ENCODE results near the gene AXDND1.

Gene AXDND1

DNA sequence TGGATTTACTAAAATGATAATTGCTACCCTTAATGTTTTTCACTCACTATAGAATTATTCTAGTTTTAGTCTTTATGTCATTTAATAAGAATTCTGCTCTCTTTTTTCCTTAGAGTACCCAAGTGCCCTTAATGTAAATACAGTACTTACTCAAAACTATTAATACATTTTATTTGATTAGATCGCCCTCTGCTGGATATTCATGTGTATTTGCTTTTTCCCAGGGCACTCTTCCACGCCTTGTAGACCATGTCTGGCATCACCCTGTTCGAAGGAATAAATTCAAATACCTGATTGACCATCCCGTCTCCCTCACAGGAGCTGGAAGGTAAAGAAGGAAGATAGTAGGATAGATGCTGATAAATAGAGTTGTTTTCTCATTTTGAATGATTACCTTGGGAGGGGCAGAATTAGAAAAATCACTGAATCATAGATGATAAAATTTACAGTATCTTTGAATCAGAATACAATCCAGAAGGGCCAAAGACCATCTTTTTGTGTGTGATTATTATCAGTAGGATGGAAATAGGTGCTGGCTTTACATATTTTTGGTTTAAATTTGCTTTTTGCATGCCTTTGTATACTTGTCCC lies 4.1 kb downstream of the AXDND1 start:
- Histone ChIP-seq H4K5ac (ENCODE audit: low read length) (no peak overlapping the region), H3K79me1 (ENCODE audit: low read length) (no peaks in the 10 kb centered on the region), H3K56ac (ENCODE audit: low read length) (no peak overlapping the region), H3K4me2 (ENCODE audit: low read length) (no peak overlapping the region), H3K4ac (ENCODE audit: low read depth, low read length) (no peak overlapping the region), H3K4me1 (ENCODE audit: control insufficient read depth, low read depth, low read length) (no peaks in the 10 kb centered on the region), H2BK15ac (replicated peaks; ENCODE audit: low read depth) (no peak overlapping the region), H3K27ac (ENCODE audit: low read depth, low read length) (no peak overlapping the region), H3K79me2 (ENCODE audit: control insufficient read depth, insufficient read depth, low read length) (no peaks in the 10 kb centered on the region), H2AK5ac (ENCODE audit: low read length) (no peak overlapping the region), H2BK5ac (ENCODE audit: low read length) (no peak overlapping the region), H3K4me3 (ENCODE audit: low read length) (no peak overlapping the region), H3K23ac (ENCODE audit: low read length) (no peak overlapping the region), H3K27me3 (ENCODE audit: insufficient read depth, low read length, poor library complexity) (no peaks in the 10 kb centered on the region), H4K8ac (ENCODE audit: low read depth, low read length) (no peak overlapping the region), H2BK120ac (ENCODE audit: low read depth, low read length) (no peak overlapping the region), H3K36me3 (ENCODE audit: control insufficient read depth, insufficient read depth, low read length) (no peaks in the 10 kb centered on the region), H3K9ac (ENCODE audit: low read length) (no peak overlapping the region), H3K18ac (ENCODE audit: low read length) (no peak overlapping the region)
- WGBS (ENCODE audit: extremely low coverage, insufficient coverage, low lambda C conversion rate): no CpG with 5 or more reads among the region's 4 CpGs
- DNase-seq: peak; percentile 69

DNA sequence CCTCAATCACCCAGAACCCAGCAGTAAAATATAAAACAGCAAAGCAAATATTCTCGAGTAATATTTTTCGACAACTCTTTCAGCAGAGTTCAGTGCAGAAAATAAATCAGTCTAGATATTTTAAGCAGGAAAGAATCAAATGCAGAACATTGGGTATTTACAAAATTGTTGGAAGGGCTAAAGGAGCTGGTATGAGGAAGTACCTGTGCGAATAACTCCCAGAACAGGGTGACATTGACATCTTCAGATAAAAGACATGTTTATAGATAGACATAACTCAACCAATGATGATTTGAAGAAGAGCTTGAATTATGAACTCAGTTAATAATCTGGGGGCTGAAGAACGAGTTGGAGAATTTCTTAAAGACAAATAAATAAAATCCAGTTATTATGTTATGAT lies 6.4 kb downstream of the AXDND1 start:
- Histone ChIP-seq H3K23ac (ENCODE audit: low read length) (no peak overlapping the region), H3K18ac (ENCODE audit: low read length) (no peak overlapping the region), H2BK120ac (ENCODE audit: low read depth, low read length) (no peak overlapping the region), H3K27me3 (ENCODE audit: insufficient read depth, low read length, poor library complexity) (no peaks in the 10 kb centered on the region), H3K9ac (ENCODE audit: low read length) (no peak overlapping the region), H4K8ac (ENCODE audit: low read depth, low read length) (no peak overlapping the region), H3K4me3 (ENCODE audit: low read length) (no peak overlapping the region), H3K79me2 (ENCODE audit: control insufficient read depth, insufficient read depth, low read length) (no peaks in the 10 kb centered on the region), H3K4me1 (ENCODE audit: control insufficient read depth, low read depth, low read length) (no peaks in the 10 kb centered on the region), H2BK5ac (ENCODE audit: low read length) (no peak overlapping the region), H3K27ac (ENCODE audit: low read depth, low read length) (no peak overlapping the region), H2AK5ac (ENCODE audit: low read length) (no peak overlapping the region), H2BK15ac (replicated peaks; ENCODE audit: low read depth) (no peak overlapping the region), H4K5ac (ENCODE audit: low read length) (no peak overlapping the region), H3K36me3 (ENCODE audit: control insufficient read depth, insufficient read depth, low read length) (no peaks in the 10 kb centered on the region), H3K4ac (ENCODE audit: low read depth, low read length) (no peak overlapping the region), H3K79me1 (ENCODE audit: low read length) (no peaks in the 10 kb centered on the region), H3K56ac (ENCODE audit: low read length) (no peak overlapping the region), H3K4me2 (ENCODE audit: low read length) (no peak overlapping the region)
- no peak for DNase-seq
- no CpG with 5 or more reads among the region's 4 CpGs for WGBS (ENCODE audit: extremely low coverage, insufficient coverage, low lambda C conversion rate)

DNA sequence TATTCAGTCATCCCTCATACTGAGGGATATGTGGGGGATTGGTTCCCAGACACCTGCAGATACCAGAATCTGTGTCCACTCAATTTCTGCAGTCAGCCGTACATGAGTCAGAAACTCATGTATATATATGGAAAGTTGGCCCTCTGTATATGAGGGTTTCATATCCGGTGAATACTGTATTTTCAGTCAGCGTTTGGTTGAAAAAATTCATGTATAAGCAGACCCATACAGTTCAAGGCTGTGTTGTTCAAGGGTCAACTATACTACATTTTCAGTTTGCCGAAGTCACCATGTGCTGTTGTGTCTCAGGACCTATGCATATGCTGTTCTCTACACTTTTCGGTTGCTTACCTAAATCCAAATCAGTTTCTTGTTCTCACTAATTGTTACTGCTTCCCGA lies 10.5 kb downstream of the AXDND1 start:
- Histone ChIP-seq H3K79me2 (ENCODE audit: control insufficient read depth, insufficient read depth, low read length) (no peaks in the 10 kb centered on the region), H3K4ac (ENCODE audit: low read depth, low read length) (no peak overlapping the region), H3K27me3 (ENCODE audit: insufficient read depth, low read length, poor library complexity) (no peaks in the 10 kb centered on the region), H3K4me2 (ENCODE audit: low read length) (no peak overlapping the region), H3K56ac (ENCODE audit: low read length) (no peak overlapping the region), H2BK120ac (ENCODE audit: low read depth, low read length) (no peak overlapping the region), H4K8ac (ENCODE audit: low read depth, low read length) (no peak overlapping the region), H2AK5ac (ENCODE audit: low read length) (no peak overlapping the region), H2BK15ac (replicated peaks; ENCODE audit: low read depth) (no peak overlapping the region), H3K9ac (ENCODE audit: low read length) (no peak overlapping the region), H3K79me1 (ENCODE audit: low read length) (no peaks in the 10 kb centered on the region), H2BK5ac (ENCODE audit: low read length) (no peak overlapping the region), H3K4me1 (ENCODE audit: control insufficient read depth, low read depth, low read length) (no peaks in the 10 kb centered on the region), H4K5ac (ENCODE audit: low read length) (no peak overlapping the region), H3K36me3 (ENCODE audit: control insufficient read depth, insufficient read depth, low read length) (no peaks in the 10 kb centered on the region), H3K27ac (ENCODE audit: low read depth, low read length) (no peak overlapping the region), H3K18ac (ENCODE audit: low read length) (no peak overlapping the region), H3K4me3 (ENCODE audit: low read length) (no peak overlapping the region), H3K23ac (ENCODE audit: low read length) (no peak overlapping the region)
- WGBS (ENCODE audit: extremely low coverage, insufficient coverage, low lambda C conversion rate): no CpG with 5 or more reads among the region's 6 CpGs
- no peak for DNase-seq

DNA sequence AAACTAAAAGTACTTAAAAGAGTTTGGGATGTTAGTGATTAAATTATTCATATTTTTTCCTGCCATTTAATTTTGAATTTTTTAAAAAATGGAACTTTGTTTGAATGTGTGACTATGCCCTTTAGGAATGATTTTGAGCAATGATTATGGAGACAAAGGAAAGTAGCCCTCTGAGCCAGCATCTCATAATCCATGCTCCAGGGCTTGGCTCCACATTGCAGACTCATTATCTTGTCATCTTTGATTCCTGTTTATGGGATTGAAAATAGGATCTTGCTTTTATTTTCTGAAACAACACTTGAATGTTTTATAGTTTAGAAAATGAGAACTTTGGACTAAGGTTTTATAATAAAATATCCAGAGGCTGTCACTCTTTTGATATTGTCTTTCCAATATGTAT lies 14.5 kb downstream of the AXDND1 start:
- Histone ChIP-seq H3K9ac (ENCODE audit: low read length) (no peak overlapping the region), H2AK5ac (ENCODE audit: low read length) (no peak overlapping the region), H3K18ac (ENCODE audit: low read length) (no peak overlapping the region), H3K27ac (ENCODE audit: low read depth, low read length) (no peak overlapping the region), H2BK15ac (replicated peaks; ENCODE audit: low read depth) (no peak overlapping the region), H3K56ac (ENCODE audit: low read length) (no peak overlapping the region), H3K4me1 (ENCODE audit: control insufficient read depth, low read depth, low read length) (no peaks in the 10 kb centered on the region), H3K4ac (ENCODE audit: low read depth, low read length) (no peak overlapping the region), H4K5ac (ENCODE audit: low read length) (no peak overlapping the region), H2BK5ac (ENCODE audit: low read length) (no peak overlapping the region), H3K4me3 (ENCODE audit: low read length) (no peak overlapping the region), H3K79me2 (ENCODE audit: control insufficient read depth, insufficient read depth, low read length) (no peaks in the 10 kb centered on the region), H3K27me3 (ENCODE audit: insufficient read depth, low read length, poor library complexity) (no peaks in the 10 kb centered on the region), H3K23ac (ENCODE audit: low read length) (no peak overlapping the region), H2BK120ac (ENCODE audit: low read depth, low read length) (no peak overlapping the region), H3K36me3 (ENCODE audit: control insufficient read depth, insufficient read depth, low read length) (no peaks in the 10 kb centered on the region), H4K8ac (ENCODE audit: low read depth, low read length) (no peak overlapping the region), H3K79me1 (ENCODE audit: low read length) (no peaks in the 10 kb centered on the region), H3K4me2 (ENCODE audit: low read length) (no peak overlapping the region)
- DNase-seq: no peak

DNA sequence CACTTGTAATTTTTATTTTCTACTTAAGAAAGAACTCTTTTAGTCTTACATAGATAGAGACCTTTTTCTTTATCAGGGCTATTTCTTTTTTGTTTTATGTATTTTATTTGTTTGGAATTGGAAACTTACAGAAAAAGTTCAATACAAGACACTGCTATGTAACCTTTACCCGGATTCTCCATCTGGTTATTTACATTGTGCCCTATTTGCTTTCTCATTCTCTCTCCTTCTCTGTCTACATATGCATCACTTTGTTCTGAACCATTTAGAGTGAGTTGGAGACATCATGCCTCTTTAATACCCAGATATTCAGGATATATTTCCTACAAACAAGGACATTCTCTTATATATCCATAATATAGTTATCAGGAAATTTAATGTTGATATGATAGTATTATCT lies 18.3 kb downstream of the AXDND1 start:
- Histone ChIP-seq H3K27ac (ENCODE audit: low read depth, low read length) (no peak overlapping the region), H2BK5ac (ENCODE audit: low read length) (no peak overlapping the region), H3K79me2 (ENCODE audit: control insufficient read depth, insufficient read depth, low read length) (no peaks in the 10 kb centered on the region), H3K23ac (ENCODE audit: low read length) (no peak overlapping the region), H3K4me3 (ENCODE audit: low read length) (no peak overlapping the region), H2BK120ac (ENCODE audit: low read depth, low read length) (no peak overlapping the region), H3K18ac (ENCODE audit: low read length) (no peak overlapping the region), H3K79me1 (ENCODE audit: low read length) (no peaks in the 10 kb centered on the region), H3K27me3 (ENCODE audit: insufficient read depth, low read length, poor library complexity) (no peaks in the 10 kb centered on the region), H2BK15ac (replicated peaks; ENCODE audit: low read depth) (no peak overlapping the region), H4K8ac (ENCODE audit: low read depth, low read length) (no peak overlapping the region), H3K4ac (ENCODE audit: low read depth, low read length) (no peak overlapping the region), H3K56ac (ENCODE audit: low read length) (no peak overlapping the region), H3K4me2 (ENCODE audit: low read length) (no peak overlapping the region), H3K36me3 (ENCODE audit: control insufficient read depth, insufficient read depth, low read length) (no peaks in the 10 kb centered on the region), H4K5ac (ENCODE audit: low read length) (no peak overlapping the region), H3K4me1 (ENCODE audit: control insufficient read depth, low read depth, low read length) (no peaks in the 10 kb centered on the region), H2AK5ac (ENCODE audit: low read length) (no peak overlapping the region), H3K9ac (ENCODE audit: low read length) (no peak overlapping the region)
- no CpG with 5 or more reads among the region's 1 CpG for WGBS (ENCODE audit: extremely low coverage, insufficient coverage, low lambda C conversion rate)
- DNase-seq: no peak

DNA sequence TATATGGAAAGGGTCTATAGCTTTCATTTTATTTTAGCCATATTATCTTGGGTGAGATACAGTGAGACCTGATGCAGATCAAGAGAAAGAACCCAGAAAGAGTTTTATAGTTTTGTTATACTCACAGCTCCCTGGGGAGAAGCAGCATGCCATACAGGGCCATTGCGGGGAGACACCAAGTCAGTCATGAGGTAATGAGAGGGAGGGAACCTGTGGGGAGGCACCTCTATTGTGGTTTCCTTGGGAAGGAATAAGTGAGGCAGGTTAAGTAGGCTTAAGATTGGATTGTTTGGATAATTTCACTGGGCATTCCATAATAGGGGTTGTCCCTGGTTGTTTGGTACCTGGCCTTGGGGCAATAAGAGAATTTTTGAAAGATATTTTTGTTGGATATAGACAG lies 19.7 kb downstream of the AXDND1 start:
- Histone ChIP-seq H2BK120ac (ENCODE audit: low read depth, low read length) (no peak overlapping the region), H3K4me3 (ENCODE audit: low read length) (no peak overlapping the region), H3K4me1 (ENCODE audit: control insufficient read depth, low read depth, low read length) (no peaks in the 10 kb centered on the region), H3K18ac (ENCODE audit: low read length) (no peak overlapping the region), H3K56ac (ENCODE audit: low read length) (no peak overlapping the region), H3K23ac (ENCODE audit: low read length) (no peak overlapping the region), H4K5ac (ENCODE audit: low read length) (no peak overlapping the region), H3K79me2 (ENCODE audit: control insufficient read depth, insufficient read depth, low read length) (no peaks in the 10 kb centered on the region), H3K27ac (ENCODE audit: low read depth, low read length) (no peak overlapping the region), H4K8ac (ENCODE audit: low read depth, low read length) (no peak overlapping the region), H3K27me3 (ENCODE audit: insufficient read depth, low read length, poor library complexity) (no peaks in the 10 kb centered on the region), H2BK15ac (replicated peaks; ENCODE audit: low read depth) (no peak overlapping the region), H2BK5ac (ENCODE audit: low read length) (no peak overlapping the region), H2AK5ac (ENCODE audit: low read length) (no peak overlapping the region), H3K36me3 (ENCODE audit: control insufficient read depth, insufficient read depth, low read length) (no peaks in the 10 kb centered on the region), H3K4ac (ENCODE audit: low read depth, low read length) (no peak overlapping the region), H3K4me2 (ENCODE audit: low read length) (no peak overlapping the region), H3K79me1 (ENCODE audit: low read length) (no peaks in the 10 kb centered on the region), H3K9ac (ENCODE audit: low read length) (no peak overlapping the region)
- no CpG with 5 or more reads among the region's 1 CpG for WGBS (ENCODE audit: extremely low coverage, insufficient coverage, low lambda C conversion rate)
- DNase-seq: no peak

Measured in mesendoderm (in vitro differentiated cells).